GM15510 (cell line): ENCODE measurements around the gene TTLL12.

Experiments
- POLR2A ChIP-seq: IDR thresholded peaks from 3 replicates; pipeline ENCODE4 v1.6.1; 2011; ENCODE audit warnings: borderline replicate concordance; ENCODE audit not compliant: insufficient read length; ENCODE audit errors: extremely low read depth

The TTLL12 gene

DNA sequence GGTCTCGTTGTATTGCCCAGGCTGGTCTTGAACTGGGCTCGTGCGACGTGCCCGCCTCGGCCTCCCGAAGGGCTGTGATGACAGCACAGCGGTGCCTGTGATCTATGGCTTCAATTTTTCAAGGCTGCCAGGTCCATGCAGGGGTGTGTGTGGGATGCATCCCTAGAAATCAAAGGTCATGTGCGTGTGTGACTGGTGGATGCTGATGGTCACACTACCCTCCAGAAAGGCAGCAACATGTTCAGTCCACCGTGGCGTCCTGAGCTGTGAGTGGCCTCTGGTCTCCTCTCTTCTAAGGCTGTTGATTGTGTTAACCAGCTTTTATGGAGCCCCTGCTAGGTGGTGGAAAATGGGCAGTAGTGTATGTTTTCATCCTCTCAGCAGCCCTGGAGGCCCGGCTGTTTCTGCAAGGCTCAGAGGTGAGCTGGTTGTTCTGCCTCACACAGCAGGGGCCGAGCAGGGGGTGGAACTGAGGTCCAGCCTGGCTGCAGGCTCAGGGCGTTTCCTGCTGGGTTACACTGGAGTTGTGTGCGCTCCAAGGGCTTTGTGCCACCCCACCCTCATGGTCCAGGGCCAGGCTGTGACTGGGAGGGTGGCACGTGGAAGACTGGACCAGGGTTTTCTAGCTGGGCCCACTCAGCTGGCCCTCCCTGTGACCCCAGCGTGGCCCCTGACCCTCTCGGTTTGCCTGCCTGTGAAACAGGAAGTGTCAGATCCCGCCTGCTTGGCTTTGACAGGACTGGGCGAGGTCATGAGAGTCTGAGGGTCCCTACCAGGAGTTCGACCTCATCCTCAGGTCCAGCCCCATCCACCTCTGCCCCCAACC, 68.7 kb downstream of the TTLL12 start:
- TF ChIP-seq POLR2A: no peak

DNA sequence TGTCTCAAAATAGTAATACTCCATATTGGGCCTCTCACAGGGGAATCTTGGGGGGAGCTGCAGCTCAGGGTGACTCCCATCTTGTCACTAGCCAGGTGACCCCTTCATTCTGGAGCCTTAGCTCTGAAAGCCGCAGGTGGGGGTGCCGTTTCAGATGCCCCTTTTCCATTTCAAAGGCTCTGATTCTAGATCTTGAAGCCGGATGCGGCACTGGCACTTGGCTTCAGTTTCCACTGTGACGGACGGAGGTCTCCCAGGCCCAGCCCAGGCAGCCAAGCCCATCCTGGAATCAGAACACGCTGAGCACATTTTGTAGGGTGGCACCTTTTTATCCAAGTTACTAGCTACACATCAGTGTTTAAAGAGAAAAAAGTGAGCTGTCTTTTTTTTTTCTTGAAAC, 70.0 kb downstream of the TTLL12 start:
- TF ChIP-seq POLR2A: no peak
